Measurements from ENCODE around the gene IFT81.

Gene IFT81

DNA sequence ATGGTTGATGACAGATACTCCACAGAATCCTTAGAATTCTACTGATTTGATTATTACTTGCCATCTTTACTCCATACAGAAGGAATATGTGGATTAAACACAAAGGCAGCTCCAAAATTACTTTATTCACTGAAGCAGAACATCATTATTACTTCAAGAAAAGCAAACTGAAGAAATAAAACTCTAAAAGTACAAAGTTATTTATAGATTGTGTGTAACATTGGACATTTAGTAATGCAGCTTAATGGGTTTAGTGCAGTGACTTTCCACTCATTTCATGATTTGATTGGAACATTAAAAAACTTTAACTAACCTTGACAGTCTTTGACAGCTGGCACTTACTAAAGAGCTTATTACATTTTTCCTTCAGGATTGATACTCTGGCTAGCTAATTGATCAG lies 97.9 kb downstream of the IFT81 start:
- Histone ChIP-seq H3K4me1 (ENCODE audit: low read depth, poor library complexity, severe bottlenecking) (no peaks in the 10 kb centered on the region), H3K9ac (no peak overlapping the region), H3K4me2 (no peak overlapping the region), H2AFZ (ENCODE audit: low read depth) (no peak overlapping the region), H3K4me3 (IDR thresholded peaks at IDR 0.05; ENCODE audit: insufficient read depth, low read depth, low read length) (no peak overlapping the region), H3K27ac (no peak overlapping the region), H3K27me3 (ENCODE audit: insufficient read depth, low read depth) (no peaks in the 10 kb centered on the region), H3K79me2 (ENCODE audit: insufficient read depth, low read depth) (no peaks in the 10 kb centered on the region), H4K20me1 (ENCODE audit: insufficient read depth) (no peaks in the 10 kb centered on the region), H3K36me3 (ENCODE audit: insufficient read depth) (no peaks in the 10 kb centered on the region)
- TF ChIP-seq, protein P1, sequence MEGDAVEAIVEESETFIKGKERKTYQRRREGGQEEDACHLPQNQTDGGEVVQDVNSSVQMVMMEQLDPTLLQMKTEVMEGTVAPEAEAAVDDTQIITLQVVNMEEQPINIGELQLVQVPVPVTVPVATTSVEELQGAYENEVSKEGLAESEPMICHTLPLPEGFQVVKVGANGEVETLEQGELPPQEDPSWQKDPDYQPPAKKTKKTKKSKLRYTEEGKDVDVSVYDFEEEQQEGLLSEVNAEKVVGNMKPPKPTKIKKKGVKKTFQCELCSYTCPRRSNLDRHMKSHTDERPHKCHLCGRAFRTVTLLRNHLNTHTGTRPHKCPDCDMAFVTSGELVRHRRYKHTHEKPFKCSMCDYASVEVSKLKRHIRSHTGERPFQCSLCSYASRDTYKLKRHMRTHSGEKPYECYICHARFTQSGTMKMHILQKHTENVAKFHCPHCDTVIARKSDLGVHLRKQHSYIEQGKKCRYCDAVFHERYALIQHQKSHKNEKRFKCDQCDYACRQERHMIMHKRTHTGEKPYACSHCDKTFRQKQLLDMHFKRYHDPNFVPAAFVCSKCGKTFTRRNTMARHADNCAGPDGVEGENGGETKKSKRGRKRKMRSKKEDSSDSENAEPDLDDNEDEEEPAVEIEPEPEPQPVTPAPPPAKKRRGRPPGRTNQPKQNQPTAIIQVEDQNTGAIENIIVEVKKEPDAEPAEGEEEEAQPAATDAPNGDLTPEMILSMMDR (conservative IDR thresholded peaks at IDR 0.05; ENCODE audit: low read depth, low read length): no peak

DNA sequence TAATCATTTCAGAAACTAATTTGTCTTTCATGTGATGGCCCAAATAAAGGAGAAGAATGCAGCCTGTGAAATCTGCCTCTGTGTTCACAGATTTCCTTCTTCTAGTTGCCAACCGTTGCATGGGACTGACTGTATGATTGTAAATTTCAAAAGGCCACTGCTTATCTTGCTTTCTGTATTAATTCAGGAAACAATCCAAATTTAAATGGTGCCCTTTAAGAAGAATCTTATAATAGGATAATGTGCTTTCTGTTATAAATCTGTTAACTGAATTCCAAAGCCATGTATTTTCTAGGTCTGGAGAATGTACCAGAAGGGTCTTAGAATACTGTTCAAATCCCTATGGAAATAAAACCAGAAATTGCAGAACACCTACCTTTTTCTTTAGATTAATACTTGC lies 98.3 kb downstream of the IFT81 start:
- Histone ChIP-seq H3K4me3 (IDR thresholded peaks at IDR 0.05; ENCODE audit: insufficient read depth, low read depth, low read length) (no peak overlapping the region), H3K9ac (no peak overlapping the region), H3K36me3 (ENCODE audit: insufficient read depth) (no peaks in the 10 kb centered on the region), H3K27ac (no peak overlapping the region), H3K27me3 (ENCODE audit: insufficient read depth, low read depth) (no peaks in the 10 kb centered on the region), H4K20me1 (ENCODE audit: insufficient read depth) (no peaks in the 10 kb centered on the region), H3K79me2 (ENCODE audit: insufficient read depth, low read depth) (no peaks in the 10 kb centered on the region), H3K4me1 (ENCODE audit: low read depth, poor library complexity, severe bottlenecking) (no peaks in the 10 kb centered on the region), H2AFZ (ENCODE audit: low read depth) (no peak overlapping the region), H3K4me2 (no peak overlapping the region)
- TF ChIP-seq, protein P1 (conservative IDR thresholded peaks at IDR 0.05; ENCODE audit: low read depth, low read length): no peak

DNA sequence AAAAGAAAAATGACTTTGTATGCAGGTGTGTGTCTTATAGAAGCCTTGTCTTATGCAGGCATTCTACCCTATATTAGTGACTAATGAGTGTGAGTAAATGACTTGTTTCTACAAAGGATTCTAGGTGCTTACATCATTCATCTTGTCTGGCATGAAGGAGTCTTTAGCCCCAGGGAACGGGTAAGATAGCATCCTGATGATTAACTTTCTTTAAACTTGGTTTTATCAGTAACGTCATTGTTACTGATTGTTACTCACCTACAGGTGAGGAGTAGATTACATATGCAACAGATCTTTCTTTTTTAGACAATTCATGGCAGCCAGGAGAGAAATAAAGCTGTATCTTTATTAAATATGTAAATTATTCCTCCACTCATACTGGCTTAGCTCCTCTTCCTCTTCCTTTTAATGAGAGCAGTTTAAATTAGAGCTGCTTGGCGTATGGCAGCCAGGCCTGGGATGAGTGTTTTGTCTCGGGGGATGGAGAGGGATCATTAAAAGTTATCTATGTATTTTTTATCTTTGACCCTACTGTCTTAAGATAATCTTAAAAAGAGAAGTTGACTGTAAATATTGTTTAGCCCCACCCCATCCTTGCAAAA lies 99.7 kb downstream of the IFT81 start:
- Histone ChIP-seq H2AFZ (ENCODE audit: low read depth) (no peak overlapping the region), H4K20me1 (ENCODE audit: insufficient read depth) (no peaks in the 10 kb centered on the region), H3K36me3 (ENCODE audit: insufficient read depth) (no peaks in the 10 kb centered on the region), H3K4me1 (ENCODE audit: low read depth, poor library complexity, severe bottlenecking) (no peaks in the 10 kb centered on the region), H3K9ac (no peak overlapping the region), H3K27me3 (ENCODE audit: insufficient read depth, low read depth) (no peaks in the 10 kb centered on the region), H3K79me2 (ENCODE audit: insufficient read depth, low read depth) (no peaks in the 10 kb centered on the region), H3K4me2 (no peak overlapping the region), H3K4me3 (IDR thresholded peaks at IDR 0.05; ENCODE audit: insufficient read depth, low read depth, low read length) (no peak overlapping the region), H3K27ac (no peak overlapping the region)
- TF ChIP-seq, protein P1 (conservative IDR thresholded peaks at IDR 0.05; ENCODE audit: low read depth, low read length): no peak

DNA sequence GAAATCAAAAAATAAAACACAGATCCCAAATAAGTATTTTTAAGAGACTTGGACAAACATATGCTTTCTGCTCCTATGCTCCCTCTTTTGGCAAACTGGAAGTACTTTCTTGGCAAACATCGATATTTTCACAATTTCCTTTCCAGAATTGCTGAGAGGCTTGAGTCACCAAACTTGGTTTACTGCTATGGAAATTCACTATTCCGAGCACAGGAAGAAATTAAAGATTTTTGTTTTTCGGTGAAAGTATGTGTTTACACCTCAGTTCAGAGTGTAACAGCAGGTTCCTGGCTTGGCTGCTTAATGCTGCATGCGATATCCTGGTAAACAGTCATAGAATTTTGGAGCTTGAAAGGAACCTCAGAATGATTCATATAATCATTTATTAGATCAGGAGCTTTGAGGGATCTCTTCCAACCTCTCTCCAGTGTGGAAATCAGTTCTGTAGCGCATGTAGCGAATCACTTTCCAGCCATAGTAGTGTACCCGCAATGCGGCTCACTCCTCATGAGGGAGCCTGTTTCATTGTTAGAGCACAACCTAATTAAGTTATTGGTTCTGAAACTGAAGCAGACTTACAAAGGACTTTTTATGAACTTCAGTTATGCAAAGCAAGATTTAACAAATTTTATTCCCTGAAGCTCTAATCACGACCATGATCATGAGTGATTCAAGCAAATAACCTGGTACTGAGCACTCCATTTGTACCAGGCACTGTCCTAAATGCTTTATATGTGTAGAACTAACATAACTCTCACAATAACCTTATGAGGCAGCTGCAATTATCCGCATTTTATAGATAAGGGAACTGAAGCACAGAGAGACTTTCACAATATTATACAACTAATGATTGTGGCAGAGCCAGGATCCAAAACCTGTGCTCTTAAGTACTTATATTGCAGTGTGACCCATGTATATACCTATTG lies 100.5 kb downstream of the IFT81 start:
- TF ChIP-seq, protein P1 (conservative IDR thresholded peaks at IDR 0.05; ENCODE audit: low read depth, low read length): no peak
- no peak overlapping the region for H3K9ac ChIP-seq
- H3K79me2 ChIP-seq (ENCODE audit: insufficient read depth, low read depth): no peaks in the 10 kb centered on the region
- H2AFZ ChIP-seq (ENCODE audit: low read depth): no peak overlapping the region
- no peaks in the 10 kb centered on the region for H3K36me3 ChIP-seq (ENCODE audit: insufficient read depth)
- H4K20me1 ChIP-seq (ENCODE audit: insufficient read depth): no peaks in the 10 kb centered on the region
- H3K4me2 ChIP-seq: no peak overlapping the region
- no peak overlapping the region for H3K27ac ChIP-seq
- H3K27me3 ChIP-seq (ENCODE audit: insufficient read depth, low read depth): no peaks in the 10 kb centered on the region
- H3K4me1 ChIP-seq (ENCODE audit: low read depth, poor library complexity, severe bottlenecking): no peaks in the 10 kb centered on the region
- H3K4me3 ChIP-seq (IDR thresholded peaks at IDR 0.05; ENCODE audit: insufficient read depth, low read depth, low read length): no peak overlapping the region

Data from KMS-11 (cell line).